GM21390 (cell line): Measurements from ENCODE around the gene UNC13C.

ENCODE experiments used
- ATAC-seq: cut with Tn5 transposase; IDR thresholded peaks from one replicate; pipeline ENCODE4 v1.9.1; 2021; ENCODE audit not compliant: unreplicated experiment

The UNC13C gene

DNA sequence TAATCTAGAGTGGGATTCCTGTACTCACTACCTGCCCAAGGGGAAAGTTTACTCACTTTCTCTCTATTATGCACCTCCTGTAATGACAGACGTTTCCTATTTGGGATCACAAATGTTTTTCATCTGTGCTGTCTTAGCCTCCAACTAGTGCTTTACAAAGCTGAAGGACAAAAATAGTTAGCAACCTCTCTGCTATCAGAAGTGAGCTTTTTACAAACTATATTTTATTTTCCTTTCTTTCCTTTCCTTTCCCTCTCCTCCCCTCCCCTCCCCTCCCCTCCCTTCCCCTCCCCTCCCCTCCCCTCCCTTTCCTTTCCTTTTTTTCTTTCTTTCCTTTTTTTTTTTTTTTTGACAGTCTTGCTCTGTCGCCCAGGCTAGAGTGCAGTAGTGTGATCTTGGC lies 130.8 kb downstream of the UNC13C start:
- no peak for ATAC-seq

GRCh38 chr15:54119051-54119450 lies 140.8 kb downstream of the UNC13C start:
- ATAC-seq, result no peak

DNA sequence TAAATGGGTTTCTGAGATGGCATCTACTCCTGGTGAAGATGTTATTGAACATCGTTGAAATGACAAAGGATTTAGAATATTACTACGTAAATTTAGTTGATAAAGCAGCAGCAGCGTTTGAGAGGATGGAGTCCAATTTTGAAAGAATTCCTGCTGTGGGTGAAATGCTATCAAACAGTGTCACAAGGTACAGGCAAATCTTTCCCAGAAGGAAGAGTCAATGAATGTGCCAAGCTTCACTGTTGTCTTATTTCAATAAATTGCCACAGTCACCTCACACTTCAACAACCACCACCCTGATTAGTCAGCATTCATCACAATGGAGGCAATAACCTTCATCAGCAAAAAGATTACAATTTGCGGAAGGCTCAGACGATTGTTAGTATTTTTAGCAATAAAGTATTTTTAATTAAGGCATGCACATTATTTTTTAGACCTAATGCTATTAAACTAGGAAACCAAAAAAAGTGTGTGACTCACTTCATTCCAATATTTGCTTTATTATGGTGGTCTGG lies 142.8 kb downstream of the UNC13C start:
- no peak for ATAC-seq

DNA sequence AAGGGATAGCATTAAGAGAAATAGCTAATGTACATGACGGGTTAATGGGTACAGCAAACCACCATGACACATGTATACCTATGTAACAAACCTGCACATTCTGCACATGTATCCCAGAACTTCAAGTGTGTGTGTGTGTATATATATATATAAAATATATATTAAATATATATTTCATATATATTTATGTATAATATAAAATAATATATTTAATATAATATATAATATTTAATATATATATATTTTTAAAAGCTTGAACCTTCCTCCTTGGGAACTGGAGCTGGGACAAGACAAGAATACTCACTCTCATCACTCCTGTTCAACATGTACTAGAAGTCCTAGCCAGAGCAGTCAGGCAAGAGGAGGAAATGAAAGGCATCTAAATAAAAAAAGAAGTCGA lies 149.3 kb downstream of the UNC13C start:
- no peak for ATAC-seq

DNA sequence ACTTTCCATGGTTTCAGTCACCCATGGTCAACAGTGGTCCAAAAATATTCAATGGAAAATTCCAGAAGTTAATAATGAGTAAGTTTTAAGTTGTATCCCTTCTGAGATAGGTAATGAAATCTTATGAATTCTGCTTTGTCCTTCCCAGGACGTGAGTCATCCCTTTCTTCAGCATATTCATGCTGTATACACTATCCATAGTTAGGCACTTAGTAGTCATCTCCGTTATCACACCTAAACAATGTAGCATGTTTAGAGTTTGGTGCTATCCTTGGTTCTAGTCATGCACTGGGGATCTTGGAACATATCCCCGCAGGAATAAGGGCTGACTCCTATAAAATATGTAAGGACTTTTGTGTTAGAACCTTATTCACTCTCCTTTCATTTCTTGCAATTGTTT lies 153.2 kb downstream of the UNC13C start:
- no peak for ATAC-seq

- ATAC-seq, result no peak
Observed at GRCh38 chr15:54149115-54149531, 170.9 kb downstream of the UNC13C start.

DNA sequence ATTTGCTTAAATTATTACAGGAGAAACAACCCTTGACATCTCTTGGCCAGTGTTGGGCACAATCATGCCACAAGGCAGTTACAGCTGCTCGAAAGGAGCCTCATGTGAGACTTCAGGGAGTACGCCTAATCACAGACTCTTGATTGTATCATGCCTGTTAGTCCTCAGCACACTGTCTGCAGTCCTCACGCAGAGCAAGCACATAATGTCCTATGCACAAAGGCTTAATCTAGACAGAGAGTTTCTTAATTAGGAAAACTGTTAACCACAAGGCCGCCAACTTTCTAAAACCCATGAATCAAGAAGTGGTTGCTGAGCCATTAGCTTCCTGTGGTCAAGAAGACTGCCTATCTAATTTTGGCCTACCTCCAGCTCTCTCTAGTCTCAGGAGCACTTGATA lies 172.0 kb downstream of the UNC13C start:
- ATAC-seq, result no peak

DNA sequence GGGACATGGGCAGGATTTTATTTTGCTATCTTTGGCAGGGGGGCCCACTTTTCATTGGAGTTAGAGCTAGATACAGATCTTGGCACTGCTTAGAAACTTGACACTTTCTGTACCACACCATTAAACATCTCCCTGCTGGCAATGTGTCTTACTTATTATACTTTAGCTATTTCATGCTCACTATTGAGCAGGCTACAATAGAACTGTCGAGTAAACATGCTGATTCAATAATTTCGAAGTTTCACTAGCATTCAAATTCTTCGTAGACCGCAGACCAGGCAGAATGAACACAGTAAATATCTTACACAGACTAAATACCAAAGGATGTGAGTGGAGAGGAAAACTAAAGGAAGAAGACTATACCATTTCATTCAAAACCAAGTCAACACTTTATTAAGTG lies 180.8 kb downstream of the UNC13C start:
- ATAC-seq, result no peak

GRCh38 chr15:54187325-54187724 lies 209.1 kb downstream of the UNC13C start:
- ATAC-seq, result no peak

GRCh38 chr15:54197995-54198394 lies 219.8 kb downstream of the UNC13C start:
- ATAC-seq, result no peak

- ATAC-seq, result no peak
Observed at GRCh38 chr15:54206586-54207321, 228.5 kb downstream of the UNC13C start.

GRCh38 chr15:54208786-54209185 lies 230.5 kb downstream of the UNC13C start:
- ATAC-seq, result no peak

GRCh38 chr15:54212635-54213034 lies 234.4 kb downstream of the UNC13C start:
- no peak for ATAC-seq

GRCh38 chr15:54226455-54226854 lies 248.2 kb downstream of the UNC13C start:
- ATAC-seq, result no peak

DNA sequence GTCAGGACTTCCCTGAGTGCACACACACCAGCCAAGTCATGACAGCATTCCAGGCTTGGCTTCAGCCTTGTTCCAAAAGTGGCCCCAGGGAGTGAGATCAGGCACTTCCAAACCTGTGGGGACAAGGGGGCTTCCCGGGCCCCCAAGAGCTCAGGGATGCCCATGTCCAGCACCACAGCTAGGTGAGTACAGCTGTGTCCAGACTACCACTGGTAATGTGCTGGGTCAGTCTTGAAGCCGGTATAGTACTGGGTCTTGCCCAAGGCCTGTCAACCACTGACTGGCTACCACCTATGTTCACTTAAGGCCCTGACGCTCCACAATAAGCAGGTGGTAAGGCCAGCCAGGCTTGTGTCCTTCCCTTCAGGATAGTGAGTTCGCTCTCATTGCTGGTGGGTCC lies 249.3 kb downstream of the UNC13C start:
- ATAC-seq, result no peak

GRCh38 chr15:54250326-54250725 lies 272.1 kb downstream of the UNC13C start:
- no peak for ATAC-seq

- no peak for ATAC-seq
Observed at GRCh38 chr15:54256190-54256589, 277.9 kb downstream of the UNC13C start.

GRCh38 chr15:54273928-54274327 lies 295.7 kb downstream of the UNC13C start:
- ATAC-seq, result no peak

DNA sequence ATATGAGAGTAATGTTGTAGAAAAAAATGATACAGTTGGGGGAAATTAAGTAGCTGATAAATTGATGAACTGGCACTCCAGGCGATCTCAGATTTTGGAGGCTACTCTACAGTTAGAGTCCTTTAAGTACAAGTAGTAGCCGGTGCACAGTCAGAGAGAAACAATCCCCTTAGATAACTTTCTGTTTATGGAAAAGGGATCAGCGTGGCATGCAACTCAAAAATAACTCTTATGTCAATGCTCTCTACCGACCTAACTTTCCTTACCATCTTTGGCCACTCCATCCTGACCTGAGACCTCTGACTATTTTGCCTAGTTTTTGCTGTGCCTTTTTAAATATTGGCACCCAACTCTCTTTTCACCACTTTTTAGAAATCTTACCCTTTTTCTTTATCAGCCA lies 299.6 kb downstream of the UNC13C start:
- no peak for ATAC-seq

GRCh38 chr15:54280726-54281125 lies 302.5 kb downstream of the UNC13C start:
- ATAC-seq, result no peak

DNA sequence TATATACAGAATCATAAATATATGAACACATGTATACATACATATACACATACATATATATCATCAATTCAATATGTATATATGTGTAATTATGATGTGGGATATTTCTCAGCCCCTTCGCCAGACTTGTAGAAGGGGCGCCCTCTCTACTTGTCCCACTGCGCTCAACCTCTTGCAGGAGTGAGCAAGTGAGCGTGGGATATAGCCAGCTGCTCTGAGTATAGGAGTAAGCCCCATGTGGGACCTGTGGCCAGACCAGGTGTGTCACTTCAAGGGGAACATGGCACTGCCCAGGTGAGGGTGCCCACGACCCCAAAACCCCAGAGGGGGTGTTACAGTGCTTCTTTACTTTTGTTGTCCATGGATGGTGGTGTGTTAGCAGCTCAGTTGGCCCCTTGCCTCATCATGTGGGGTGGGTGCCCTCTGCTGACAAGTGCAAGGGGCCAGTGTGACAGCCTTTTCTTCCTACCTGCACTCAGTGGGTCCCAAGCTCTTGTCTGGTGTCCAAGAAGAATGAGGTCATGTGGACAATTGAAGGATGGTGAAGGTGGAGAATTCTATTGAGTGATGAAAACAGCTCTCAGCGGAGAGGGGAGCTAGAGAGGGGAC lies 304.1 kb downstream of the UNC13C start:
- no peak for ATAC-seq

- ATAC-seq, result no peak
Observed at GRCh38 chr15:54288049-54288448, 309.8 kb downstream of the UNC13C start.
